NOMO-1 (cell line): ENCODE data around the gene LRMDA.

ENCODE experiments used
- DNase-seq, 2 experiments: peaks; one replicate each; lab custom pipeline; 2025; ENCODE audit not compliant: unreplicated experiment in 2 of 2; lab: John Stamatoyannopoulos, UW

LRMDA gene

DNA sequence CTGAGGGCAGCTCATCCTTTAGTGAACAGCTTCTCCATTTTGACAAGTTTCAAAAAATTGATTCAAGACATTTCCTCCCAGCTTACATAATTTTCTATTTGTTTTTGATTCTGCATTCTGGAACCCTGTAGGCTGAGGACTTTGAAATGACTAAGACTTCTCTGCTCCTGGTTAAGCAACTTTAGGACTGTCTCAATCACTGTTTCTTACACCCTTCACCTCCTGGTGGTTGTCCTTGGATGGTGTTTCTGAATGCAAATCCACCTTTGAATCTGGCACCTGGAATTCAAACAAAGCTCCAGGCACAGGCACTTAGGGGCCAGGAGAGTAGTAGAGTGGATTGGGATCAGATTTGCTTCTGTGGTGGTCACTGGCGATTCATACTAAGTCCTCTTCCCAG is 595.5 kb downstream of the LRMDA start:
- peak in 1 of 2 experiments; percentile 18 for DNase-seq

DNA sequence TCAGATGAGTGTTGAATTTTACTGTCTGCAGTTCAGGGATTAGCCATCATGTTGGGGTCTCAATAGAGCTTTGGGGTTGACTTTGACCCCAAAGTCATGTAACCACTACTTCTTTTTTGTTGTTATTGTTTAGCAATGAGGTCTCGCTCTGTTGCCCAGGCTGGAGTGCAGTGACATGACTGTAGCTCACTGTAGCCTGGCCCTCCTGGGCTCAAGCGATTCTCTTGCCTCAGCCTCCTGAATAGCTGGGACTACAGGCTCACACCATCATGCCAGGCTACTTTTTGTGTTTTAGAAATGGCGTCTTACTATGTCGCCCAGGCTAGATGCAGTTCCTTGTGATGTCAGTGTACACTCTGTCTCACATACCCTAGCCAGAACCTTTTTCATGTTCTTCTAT is 598.4 kb downstream of the LRMDA start:
- DNase-seq, result no peak

DNA sequence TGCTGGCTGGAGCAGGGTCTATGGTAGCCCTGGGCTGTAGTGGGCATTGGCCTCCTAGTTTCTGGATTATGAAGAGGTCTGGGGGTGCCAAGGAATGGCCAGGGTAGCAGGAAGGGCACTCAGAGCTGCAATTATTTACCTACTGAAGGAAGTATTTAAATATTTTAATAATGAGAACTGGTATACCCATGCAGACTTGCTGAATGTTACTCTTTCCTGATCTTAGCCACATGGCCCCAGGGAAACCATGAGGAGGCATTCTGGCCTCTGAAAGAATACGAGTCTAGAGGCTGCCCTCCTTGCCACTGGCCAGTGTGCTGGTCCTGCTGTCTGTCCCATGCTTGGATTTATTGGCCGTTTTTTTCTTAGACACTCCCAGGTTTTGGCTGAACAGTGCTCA is 599.7 kb downstream of the LRMDA start:
- no peak for DNase-seq

DNA sequence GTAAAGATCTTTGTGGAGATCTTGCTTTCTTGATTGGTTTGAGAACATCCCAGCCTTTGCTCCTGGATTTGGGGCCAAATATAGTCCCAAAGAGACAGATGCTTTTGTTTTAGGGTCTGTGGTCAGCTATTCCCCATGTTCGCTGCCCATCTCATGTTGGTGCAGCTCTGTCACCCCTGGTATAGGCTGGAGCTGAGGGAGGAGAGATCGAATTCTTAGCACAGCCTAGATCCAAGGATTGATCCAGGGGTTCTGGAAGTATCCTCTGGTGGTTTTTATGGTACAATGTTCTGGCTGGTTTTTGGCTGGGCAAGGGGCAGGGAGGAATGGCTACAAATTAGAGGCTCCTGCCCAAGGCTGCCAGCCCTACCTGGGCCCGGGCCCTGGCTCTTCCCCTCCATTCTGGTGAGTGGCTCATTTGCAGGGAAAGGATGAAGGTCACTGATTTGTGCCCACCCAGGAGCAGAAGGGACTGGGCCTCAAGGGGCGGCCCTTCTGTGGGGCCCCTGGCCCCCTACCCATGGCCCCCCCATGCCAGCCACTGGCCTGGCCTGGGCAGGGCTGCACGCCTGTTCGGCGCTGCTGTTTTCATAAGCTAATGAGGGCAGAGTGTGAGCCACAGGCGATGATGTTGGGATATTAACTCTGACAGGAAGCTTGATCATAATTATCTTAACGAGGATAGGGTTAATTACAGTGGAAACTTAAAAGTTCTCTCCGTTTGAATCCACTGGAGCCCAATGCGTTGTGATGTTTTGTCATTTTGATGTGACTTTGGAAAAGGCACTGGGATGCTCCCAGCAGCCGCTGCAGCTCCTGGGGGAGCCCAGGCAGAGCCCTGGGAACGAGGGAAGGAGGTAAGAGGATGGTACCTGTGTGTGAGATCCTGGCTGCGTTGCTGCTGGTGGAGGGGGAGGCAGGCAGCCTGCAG is 600.6 kb downstream of the LRMDA start:
- DNase-seq, result no peak

DNA sequence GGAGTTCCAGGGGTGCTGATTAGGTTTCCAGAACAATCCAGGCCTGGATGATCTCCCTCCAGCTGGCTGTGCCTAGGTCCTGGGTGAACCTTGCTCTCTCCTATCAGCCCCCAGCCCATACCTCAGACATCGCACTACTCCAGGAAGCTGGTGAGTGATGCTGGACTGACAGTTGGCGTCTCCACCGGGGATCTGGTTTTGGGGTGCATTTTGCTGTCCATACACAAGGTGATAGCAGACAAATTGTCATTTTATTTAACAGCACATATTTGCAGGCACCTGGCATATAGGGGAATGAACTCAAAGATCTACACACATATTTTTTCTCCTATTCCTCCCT is 601.2 kb downstream of the LRMDA start:
- no peak for DNase-seq

DNA sequence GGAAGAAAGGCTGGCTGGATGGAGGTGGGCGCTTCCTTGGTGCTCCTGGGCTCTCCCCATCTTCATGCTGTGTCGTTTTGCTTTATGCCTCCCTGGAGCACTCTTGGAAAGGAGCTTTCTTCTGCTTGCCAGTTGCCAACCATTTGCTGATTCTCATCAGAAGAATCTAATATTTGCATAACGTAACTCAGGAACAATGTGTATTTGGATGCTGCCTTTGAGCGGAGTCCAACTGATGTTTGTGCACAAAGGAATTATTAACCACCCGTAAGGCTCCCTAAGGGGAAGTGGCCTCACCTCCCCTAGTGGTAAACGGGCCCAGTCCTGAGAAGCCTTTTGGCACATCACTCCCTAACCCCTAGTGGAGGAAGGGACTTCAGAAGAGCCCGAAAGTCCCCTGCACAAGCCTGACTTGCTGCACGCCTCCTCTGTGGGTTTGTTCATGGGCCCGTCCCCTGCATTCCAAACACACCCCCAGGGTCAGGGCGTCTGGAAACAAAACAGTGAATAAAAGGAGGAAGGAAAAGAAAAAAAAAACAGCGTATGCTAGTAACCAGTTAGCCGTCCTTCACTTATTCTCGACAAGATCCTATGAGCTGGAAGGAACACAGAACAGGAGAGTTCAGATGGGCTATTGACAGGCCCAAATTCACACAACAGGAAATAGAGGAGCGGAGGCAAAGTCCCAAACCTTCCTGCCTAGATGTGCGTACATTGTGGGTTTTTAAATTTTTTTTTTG is 602.2 kb downstream of the LRMDA start:
- peak; percentile 26 to 47 for DNase-seq

DNA sequence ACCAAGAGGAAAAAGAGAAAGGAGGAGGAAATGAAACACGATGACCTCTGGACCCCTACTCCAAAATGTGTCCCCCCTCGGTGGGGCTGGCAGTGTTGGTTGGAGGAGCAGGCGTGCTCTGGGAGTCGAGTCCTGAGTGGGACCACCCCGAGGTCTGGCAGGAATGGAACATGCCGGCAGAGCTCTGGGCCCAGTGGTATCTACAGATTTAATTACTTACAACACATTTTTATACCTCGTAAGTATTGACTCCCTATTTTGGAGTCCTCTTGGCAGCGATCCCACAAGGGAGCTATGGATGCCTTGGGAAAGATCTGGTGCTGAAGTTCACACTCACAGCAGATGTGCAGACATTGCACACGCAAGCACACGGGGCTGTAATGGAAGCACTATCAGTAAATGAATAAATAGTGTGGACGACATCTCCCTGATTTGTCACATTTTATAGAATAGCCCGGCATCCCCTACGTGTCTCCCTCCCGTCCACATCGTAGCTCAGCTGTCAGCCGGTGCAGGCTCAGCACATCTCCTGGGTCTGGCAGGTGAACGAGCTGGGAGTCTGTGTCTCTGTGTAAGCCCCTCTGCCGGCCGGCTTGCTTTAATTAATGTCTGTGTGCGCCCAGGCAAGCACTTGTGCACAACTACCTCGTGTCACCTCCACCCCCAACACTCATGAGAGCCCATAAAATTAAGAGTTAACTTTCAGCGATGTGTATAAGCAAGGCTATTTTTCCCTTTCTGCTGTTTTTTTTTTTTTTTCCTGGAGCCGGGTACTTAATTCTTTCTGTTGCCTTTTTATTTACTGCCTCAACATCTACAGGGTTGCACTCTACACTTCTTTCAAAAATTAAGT is 603.2 kb downstream of the LRMDA start:
- DNase-seq, result no peak

DNA sequence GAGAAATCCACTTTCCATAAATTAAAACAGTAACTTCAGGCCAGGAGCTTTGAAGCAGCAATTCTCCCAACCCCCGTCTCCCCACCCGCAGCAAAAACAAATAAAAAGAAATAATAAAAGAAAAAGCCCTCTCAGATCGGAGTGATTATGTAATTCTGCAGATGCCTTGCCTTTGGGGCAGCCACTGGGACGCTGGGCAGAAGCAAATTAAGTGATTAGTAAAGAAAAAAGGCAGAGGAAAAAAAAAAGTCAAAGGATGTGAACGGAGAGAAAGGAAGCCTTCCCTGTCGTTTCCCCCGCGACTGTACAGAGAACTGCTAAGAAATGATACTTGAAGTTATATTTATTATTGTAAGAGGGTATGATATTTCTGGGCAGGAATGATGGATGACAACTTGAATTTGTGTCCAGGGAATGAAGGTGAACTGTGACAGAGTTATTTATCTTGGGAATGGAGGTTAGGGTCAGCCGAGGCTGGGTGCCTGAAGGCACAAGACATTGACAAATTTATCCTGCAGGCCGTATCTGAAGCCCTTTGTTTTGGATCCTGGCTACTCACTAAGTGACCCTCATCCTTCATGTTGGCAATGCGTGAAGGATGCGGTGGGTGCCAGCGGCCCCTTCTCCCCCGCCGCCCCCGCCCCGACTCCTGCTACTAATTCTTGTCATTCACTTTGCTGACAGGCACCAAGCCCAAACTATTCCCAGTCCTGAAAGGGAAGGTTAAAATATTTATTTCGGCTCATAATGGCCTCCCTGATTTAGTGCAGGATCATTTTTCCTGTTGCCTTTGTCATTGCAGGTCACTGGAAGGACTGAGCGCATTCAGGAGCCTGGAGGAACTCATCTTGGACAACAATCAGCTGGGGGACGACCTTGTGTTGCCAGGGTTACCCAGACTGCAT is 604.0 kb downstream of the LRMDA start:
- no peak for DNase-seq

DNA sequence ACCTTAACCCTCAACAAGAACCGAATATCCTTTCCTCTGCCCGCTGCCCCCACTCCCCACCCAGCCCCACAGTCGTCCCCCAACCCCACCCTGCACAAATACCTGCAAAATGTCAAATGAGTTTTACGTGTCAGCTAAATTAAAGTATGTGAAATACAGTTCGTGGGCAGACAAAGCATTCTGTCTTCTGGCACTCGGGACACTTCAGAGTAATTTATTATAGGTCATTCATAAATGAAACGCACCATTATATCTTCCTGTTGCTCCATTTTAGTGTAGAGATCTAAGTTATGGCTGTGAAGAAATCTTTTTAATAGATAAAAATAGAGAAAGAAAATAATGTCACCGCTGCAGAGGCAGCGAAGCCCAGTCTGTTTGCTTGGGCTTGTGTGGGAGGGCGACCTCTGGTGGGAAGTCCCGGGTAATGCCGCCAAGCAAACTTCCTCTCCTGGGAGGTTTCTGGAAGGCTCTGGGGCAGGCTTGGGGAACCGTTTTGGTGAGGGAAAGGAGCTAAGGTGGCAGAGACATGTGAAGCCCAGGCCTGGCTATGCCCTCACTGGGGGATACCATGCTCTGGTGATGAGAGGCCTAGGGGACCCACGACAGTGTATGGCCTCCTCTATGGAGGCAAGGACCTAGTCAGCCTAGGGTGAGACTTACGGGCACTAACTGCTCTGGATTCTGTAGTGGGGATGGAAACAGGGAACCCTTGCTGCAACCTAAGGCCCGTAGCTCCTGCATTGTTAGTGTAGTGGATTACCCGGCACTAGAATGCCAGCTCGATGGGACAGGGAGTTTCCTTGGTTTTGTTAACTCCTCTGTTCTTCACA is 604.9 kb downstream of the LRMDA start:
- DNase-seq, result peak; percentile 45 to 65

DNA sequence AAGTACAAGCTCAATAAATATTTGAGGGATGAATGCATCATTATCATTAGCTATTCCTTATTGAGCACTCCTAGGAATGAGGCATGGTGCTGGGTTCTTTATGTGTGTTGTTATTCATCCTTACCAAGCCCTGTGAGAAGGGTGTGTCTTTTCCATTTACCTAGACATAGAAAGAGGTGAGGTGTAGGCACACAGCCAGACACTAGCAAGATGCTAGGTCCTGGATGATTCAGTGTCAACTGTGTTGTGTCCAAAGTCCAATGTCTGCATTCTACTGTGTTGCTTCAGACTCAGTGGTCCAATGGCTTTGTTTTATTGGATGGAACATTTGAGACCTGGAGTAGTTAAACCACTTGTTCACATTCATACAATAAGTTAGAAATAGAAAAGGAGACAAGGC is 605.5 kb downstream of the LRMDA start:
- no peak for DNase-seq

DNA sequence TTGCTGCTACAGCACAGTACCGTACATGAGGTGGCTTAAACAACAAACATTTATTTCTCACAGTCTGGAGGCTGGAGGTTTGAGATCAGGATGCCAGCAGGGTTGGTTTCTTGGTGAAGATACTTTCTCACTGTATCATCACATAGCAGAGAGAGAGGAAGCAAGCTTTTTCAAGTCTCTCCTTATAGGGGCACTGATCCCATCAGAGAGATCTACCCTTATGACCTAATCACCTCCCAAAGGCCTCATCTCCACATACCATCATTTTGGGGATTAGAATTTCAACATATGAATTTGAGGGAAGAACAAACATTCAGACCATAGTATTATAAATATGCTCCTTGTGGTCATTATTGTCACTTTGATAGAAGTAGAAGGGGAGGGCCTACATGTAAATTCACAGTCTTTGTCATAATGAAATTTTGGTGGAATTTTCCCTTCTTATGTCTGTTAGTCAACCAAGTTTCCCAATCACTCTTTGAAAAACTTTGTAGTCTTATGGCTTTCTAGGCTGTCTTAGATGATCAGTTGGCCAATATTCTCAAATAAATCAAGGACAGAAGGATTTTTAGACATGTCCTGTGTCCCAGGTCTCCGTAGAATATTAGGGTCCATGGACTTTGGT is 606.2 kb downstream of the LRMDA start:
- DNase-seq, result no peak

DNA sequence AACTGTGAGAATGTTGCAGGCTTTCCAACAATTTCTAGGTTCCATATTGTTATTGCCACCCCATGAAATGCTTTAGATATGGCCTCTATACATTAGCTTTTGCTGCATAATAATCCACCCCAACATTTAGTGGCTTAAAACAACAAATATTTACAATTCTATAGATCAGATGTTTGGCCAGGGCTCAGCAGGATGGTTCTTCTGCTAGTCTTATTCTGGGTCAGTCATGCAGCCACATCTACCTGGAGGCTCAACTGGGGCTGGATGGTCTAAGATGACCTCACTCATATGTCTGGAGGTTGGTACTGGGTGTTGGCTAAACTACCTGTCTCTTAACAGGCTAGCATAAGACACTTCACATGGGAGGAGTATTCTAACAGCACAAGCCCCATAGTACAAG is 607.3 kb downstream of the LRMDA start:
- DNase-seq, result no peak

DNA sequence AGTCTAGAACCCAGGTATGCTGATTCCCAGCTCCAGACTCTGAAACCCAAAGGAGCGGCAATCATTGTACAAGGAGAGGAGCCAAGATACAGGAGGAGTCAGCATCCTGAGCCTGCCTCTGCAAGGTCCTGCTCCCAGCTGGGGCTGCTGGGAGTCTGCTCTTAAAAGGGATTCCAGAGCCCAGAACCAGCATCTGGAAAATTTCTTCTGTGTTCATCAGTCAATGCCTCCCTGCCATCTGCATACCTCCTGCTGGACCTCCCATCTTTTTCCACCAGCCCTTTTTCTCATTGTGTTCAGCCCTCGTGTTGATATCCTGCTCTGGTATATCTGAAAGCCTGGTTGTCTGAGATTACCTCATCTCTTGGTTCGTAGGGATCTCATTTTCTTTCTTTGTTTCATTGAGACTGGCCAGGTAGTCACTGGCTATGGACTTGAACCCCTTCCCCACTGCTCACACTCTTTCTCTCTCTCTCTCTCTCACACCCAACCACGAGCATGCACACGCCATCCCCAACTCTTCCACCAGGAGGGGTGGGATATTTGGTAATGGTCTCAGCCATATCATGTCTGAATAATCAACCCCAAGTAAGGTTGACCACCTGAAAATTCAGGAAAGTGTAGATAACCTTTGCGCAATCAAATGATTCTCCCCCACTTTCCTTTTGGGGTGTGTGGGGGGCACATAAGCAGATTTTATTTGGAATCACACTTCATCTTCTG is 608.8 kb downstream of the LRMDA start:
- no peak for DNase-seq

DNA sequence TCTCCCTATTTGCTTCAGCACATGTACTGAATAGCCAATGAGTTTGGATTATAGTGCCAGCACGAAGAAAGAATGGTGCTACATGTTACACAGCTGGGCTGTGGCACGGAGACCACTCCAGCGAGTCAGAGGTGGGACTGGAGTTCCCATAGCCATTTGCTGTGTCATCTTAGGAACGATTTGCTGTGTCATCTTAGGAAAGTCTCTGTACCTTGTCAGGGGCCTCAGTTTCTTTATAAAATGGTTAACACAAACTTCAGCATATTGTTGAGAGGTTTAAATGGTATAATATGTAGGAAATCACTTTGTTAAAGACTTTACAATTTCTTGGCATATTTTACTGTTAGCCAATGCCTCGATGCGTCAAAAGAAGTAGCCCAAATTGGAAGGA is 609.4 kb downstream of the LRMDA start:
- DNase-seq, result no peak

DNA sequence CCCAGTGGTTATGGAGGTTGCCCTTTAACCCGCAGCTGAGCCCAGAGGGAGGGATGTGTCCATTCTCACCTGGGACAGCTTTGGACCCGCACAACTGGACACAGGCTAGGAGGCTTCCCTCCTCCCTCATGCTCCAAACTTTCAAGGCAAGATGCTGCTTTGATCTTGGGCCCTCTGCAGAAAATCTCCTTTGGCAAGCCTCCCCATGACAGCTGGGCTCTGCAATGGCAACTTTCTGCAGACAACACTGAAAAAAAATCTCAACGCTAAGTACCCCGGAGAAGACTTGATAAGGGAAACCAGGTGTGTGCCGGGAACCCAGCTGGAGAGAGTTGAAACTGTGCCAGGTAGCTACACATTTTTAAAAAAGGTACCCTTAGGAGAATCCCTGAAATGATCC is 610.1 kb downstream of the LRMDA start:
- no peak for DNase-seq

DNA sequence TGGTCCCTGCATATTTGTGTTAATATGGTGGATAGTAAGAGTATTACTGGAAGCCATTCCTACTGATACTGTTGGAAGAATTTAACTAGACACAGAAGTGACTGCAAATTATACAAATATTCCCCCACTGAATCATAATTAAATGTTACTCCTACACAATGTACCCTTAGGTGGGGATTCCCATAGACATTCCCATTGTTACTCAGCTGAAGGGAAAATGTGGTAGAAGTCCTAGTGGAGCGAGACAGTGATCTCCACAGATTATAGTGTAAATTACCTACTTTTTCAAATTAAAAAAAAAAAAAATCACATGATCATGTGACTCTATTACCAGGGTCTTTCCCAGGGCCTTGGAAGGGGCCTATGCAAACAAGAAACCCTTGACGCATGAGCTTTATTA is 611.8 kb downstream of the LRMDA start:
- DNase-seq, result no peak

DNA sequence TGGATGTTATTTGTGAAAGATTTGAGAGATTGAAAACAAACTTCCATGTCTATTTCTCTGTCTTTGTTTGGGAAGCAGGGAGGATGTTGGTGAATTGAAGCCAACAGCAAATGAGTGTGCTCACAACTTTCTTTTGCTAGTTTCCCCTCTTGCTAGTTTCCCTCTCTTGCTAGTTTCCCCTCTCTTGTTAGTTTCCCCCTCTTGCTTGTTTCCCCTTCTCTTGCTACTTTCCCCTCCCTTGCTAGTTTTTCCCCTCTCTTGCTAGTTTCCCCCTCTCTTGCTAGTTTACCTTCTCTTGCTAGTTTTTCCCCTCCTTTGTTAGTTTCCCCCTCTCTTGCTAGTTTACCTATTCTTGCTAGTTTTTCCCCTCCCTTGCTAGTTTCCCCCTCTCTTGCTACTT is 613.3 kb downstream of the LRMDA start:
- DNase-seq, result no peak

DNA sequence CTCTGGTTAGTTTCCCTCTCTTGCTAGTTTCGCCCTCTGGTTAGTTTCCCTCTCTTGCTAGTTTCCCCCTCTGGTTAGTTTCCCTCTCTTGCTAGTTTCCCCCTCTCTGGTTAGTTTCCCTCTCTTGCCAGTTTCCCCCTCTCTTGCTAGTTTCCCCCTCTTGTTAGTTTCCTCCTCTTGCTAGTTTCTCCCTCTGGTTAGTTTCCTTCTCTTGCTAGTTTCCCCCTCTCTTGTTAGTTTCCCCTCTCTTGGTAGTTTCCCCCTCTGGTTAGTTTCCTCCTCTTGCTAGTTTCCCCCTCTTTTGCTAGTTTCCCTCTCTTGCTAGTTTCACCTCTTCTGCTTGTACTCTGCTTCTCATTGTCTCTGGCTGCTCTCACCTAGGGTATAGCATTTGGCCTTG is 613.8 kb downstream of the LRMDA start:
- DNase-seq, result no peak
